GM23248 (cell line): ENCODE measurements around the gene CD164L2.

Source experiments
- EZH2 ChIP-seq: fragments of 200-600 bp; sonication (generic); IDR thresholded peaks from 2 replicates; pipeline ENCODE4 v1.6.1; 2018; ENCODE audit warnings: antibody characterized with exemption, mild to moderate bottlenecking; ENCODE audit not compliant: insufficient read depth, poor library complexity, severe bottlenecking
- EZH2phosphoT487 ChIP-seq: fragments of 200-600 bp; sonication (generic); IDR thresholded peaks from 2 replicates; pipeline ENCODE4 v1.6.1; 2018; ENCODE audit warnings: antibody characterized with exemption, moderate library complexity, mild to moderate bottlenecking, low read depth; ENCODE audit not compliant: insufficient read depth

DNA sequence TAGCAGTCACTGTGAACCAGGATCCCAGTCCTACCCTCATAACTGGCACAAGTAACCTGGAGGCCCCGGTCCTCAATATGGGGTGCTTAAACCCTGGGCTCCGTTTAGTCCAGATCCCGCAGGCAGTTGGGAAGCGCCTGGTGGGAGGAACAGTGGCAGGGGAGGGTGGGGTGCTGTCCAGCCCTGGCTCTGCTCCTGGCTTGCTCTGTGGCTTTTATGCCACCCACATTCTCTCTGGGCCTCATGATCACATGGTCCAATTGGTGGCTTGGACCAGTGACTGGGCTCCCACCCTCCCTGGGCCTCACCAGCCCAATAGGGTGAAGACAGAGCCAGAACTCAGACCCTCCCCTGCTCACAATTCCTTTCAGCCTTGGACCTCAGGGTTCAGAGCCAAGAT, 2.9 kb downstream of the CD164L2 start:
- no peak for TF ChIP-seq EZH2
- no peak for TF ChIP-seq EZH2phosphoT487
